Suprapubic skin (tissue), 4 donors: ENCODE measurements around the gene ERGIC3. TPM values are rescaled to one million over a fixed set of nuclear protein-coding genes. Genes with fewer than 3 reads are reported as not detected.

Experiments used
- DNase-seq, 2 donors: peaks; one replicate each; pipeline ENCODE4 v3.0.0-alpha.2; 2019; ENCODE audit warnings: low spot score in 2 of 2
- H3K27ac ChIP-seq: fragments of 200-600 bp; sonication (generic); one replicate; pipeline ENCODE4 v1.5.1; 2019
- H3K27me3 ChIP-seq: fragments of 200-600 bp; sonication (generic); one replicate; pipeline ENCODE4 v1.5.1; 2019
- H3K36me3 ChIP-seq: fragments of 200-600 bp; sonication (generic); one replicate; pipeline ENCODE4 v1.5.1; 2019
- H3K4me1 ChIP-seq: fragments of 200-600 bp; sonication (generic); one replicate; pipeline ENCODE4 v1.5.1; 2019
- H3K4me3 ChIP-seq: fragments of 200-600 bp; sonication (generic); one replicate; pipeline ENCODE4 v1.5.1; 2019; ENCODE audit warnings: mild to moderate bottlenecking
- H3K9me3 ChIP-seq: fragments of 200-600 bp; sonication (generic); one replicate; pipeline ENCODE4 v1.5.1; 2019
- EP300 ChIP-seq: sonication (generic); formaldehyde crosslinking; IDR thresholded peaks from one replicate; pipeline ENCODE4 v1.6.1; 2017; ENCODE audit warnings: antibody characterized with exemption
- POLR2A ChIP-seq, 2 donors: fragments of 450-650 bp; IDR thresholded peaks; one replicate each; pipeline ENCODE4 v1.6.1; 2017; ENCODE audit warnings: antibody characterized with exemption in 2 of 2, mild to moderate bottlenecking in 2 of 2, moderate library complexity in 2 of 2
- POLR2AphosphoS5 ChIP-seq, 3 donors: sonication (generic); formaldehyde crosslinking; IDR thresholded peaks; one replicate each; pipeline ENCODE4 v1.6.1; 2017; ENCODE audit warnings: antibody characterized with exemption in 3 of 3
- WGBS: methylation state at CpG from one replicate; pipeline ENCODE4 v1.1.5; 2018; 5-methylcytosine and 5-hydroxymethylcytosine counted together
- total RNA-seq, 4 donors: library from RNA; depleted of rRNA; stranded (reverse); fragments of >200 nt; gene quantifications; one replicate each; pipeline ENCODE4 v1.1.0, GENCODE V29; 2016
- TF ChIP-seq, protein P1 (sequence below), 2 donors: fragments of 200-600 bp in 1 of 2; fragments of 450-650 bp in 1 of 2; sonication (generic) in 1 of 2; IDR thresholded peaks; one replicate each; pipeline ENCODE4 v1.5.1; 2016 to 2019; ENCODE audit warnings: antibody characterized with exemption in 2 of 2, mild to moderate bottlenecking in 1 of 2, moderate library complexity in 1 of 2

ERGIC3 gene
- total RNA-seq, 4 donors from 2014 or later = 154 to 256 (median 225) TPM

DNA sequence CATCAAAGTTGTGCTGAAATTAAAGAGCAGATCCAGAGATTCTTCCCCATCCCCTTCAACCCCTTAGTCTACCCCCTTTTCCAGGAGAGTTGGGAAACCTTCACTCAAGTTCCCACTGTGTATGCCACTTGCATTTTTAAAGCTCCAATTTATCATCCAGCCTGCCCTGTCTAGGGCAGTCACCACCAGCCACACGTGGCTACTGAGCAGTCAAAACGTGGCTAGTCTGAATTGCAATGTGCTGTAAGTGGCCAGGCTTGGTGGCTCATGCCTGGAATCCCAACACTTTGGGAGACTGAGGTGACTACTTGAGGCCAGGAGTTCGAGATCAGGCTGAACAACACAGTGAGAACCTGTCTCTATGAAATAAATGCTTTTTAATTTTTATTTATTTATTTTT, 34.9 kb downstream of the ERGIC3 start:
- 65% methylated on average over 3 of the region's 3 CpGs for WGBS
- no peak overlapping the region for H3K4me3 ChIP-seq
- no peaks in the 10 kb centered on the region for H3K36me3 ChIP-seq
- no peak for DNase-seq
- no peaks in the 10 kb centered on the region for H3K27me3 ChIP-seq
- peaks cover 6% of the 10 kb centered on the region for H3K9me3 ChIP-seq
- H3K4me1 ChIP-seq = no peaks in the 10 kb centered on the region
- H3K27ac ChIP-seq = no peak overlapping the region
- TF ChIP-seq EP300 (no peak), POLR2AphosphoS5 (IDR thresholded peaks at IDR 0.05) (no peak), POLR2A (IDR thresholded peaks at IDR 0.05) (no peak)
- TF ChIP-seq, protein P1, sequence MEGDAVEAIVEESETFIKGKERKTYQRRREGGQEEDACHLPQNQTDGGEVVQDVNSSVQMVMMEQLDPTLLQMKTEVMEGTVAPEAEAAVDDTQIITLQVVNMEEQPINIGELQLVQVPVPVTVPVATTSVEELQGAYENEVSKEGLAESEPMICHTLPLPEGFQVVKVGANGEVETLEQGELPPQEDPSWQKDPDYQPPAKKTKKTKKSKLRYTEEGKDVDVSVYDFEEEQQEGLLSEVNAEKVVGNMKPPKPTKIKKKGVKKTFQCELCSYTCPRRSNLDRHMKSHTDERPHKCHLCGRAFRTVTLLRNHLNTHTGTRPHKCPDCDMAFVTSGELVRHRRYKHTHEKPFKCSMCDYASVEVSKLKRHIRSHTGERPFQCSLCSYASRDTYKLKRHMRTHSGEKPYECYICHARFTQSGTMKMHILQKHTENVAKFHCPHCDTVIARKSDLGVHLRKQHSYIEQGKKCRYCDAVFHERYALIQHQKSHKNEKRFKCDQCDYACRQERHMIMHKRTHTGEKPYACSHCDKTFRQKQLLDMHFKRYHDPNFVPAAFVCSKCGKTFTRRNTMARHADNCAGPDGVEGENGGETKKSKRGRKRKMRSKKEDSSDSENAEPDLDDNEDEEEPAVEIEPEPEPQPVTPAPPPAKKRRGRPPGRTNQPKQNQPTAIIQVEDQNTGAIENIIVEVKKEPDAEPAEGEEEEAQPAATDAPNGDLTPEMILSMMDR (IDR thresholded peaks at IDR 0.05) = no peak

DNA sequence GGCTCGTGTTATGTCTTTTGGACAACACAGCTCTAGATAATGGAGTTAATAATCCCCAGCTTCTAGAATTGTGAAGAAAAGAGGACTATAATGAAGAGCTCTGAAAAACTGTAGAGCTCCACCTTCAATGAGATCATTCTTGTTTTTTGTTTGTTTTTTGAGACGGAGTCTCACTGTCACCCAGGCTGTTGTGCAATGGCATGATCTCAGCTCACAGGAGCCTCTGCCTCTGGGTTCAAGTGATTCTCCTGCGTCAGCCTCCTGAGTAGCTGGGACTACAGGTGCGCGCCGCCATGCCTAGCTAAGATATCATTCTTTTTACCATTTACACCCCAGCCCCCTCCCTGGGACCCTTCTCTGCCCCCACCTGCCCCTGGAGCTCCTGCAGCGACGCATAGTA, 36.6 kb downstream of the ERGIC3 start:
- 89% methylated on average over 8 of the region's 8 CpGs for WGBS
- Histone ChIP-seq H3K27ac (no peak overlapping the region), H3K9me3 (no peaks in the 10 kb centered on the region), H3K4me3 (no peak overlapping the region), H3K4me1 (no peaks in the 10 kb centered on the region), H3K27me3 (no peaks in the 10 kb centered on the region), H3K36me3 (no peaks in the 10 kb centered on the region)
- DNase-seq = no peak
- TF ChIP-seq POLR2AphosphoS5 (IDR thresholded peaks at IDR 0.05) (no peak), POLR2A (IDR thresholded peaks at IDR 0.05) (no peak), EP300 (no peak)

DNA sequence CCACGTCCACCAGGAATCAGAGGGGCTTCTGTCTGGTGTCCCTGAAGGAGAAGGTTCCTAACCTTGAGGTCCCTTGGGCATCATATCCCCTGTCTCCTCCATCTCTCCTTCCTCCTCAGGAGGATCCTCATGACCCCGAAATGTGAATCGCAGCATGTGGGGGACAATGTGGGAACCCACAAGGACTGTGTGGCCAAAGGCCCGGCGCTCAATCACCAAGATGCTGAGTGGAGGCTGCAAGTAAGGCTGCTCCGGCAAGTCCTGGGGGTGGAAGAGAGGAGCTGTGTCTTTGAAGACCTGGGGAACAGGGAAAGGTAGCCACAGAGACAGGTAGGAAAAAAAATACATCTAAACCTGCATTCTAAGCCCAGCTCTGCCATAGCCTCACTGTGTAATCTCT, 37.3 kb downstream of the ERGIC3 start:
- no peaks in the 10 kb centered on the region for H3K27me3 ChIP-seq
- H3K9me3 ChIP-seq = no peaks in the 10 kb centered on the region
- no peak overlapping the region for H3K4me3 ChIP-seq
- no peak for DNase-seq
- no peak for TF ChIP-seq EP300
- no peak for TF ChIP-seq POLR2A (IDR thresholded peaks at IDR 0.05)
- TF ChIP-seq, protein P1 (IDR thresholded peaks at IDR 0.05) = no peak
- no peak for TF ChIP-seq POLR2AphosphoS5 (IDR thresholded peaks at IDR 0.05)
- H3K27ac ChIP-seq = no peak overlapping the region
- 91% methylated on average over 6 of the region's 6 CpGs for WGBS
- H3K4me1 ChIP-seq = peaks cover 5% of the 10 kb centered on the region
- H3K36me3 ChIP-seq = no peaks in the 10 kb centered on the region

DNA sequence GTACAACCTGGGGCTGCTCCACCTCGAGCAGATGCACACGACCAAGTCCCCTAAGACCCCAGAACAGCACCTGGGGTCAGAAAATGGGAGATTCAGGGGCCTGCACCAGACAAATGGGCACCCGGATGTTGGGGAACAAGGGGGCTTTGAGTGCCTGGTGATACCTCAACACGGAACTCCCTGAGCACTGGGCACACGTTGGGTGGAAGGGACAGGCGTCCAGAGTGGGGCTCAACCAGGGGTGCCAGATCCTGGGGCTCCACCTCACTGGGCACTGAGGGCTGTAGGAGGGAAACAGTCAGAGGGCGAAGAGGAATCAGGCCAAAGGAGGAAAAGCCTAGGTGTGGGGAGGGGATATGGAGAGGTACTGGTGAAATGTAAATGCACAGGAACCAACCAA, 40.3 kb downstream of the ERGIC3 start:
- 94% methylated on average over 7 of the region's 7 CpGs for WGBS

DNA sequence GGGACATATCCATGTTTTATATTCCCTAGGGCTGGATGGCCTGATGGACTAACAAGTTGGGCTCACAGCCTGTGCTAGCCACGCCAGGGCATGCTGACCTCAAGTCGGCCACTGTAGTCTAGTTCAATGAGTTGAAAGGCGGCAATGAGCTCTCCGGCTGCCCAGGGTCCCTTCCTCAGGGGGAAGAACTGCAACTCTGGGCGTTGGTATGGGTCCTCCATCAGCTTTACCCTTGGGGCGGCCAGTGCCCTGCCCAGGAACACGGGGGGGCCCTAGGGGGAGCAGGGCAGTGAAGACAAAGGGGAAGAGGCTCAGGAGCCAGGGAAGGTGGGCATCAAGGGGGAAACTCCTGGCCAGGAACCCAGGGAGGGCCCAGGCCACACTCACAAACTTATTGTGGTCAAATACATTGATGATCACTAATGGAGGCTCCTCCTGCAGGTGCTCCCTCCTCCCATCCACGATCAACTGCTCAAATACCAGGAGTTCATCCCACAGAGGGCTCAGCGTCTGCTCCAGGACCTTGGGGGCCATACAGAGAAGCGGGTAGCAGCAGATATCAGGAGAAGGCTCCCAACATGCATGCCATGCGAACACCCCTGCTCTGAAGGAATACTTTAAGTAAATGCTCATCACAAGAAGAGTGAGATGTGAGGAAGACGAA, 41.0 kb downstream of the ERGIC3 start:
- Histone ChIP-seq H3K27ac (no peak overlapping the region), H3K36me3 (no peaks in the 10 kb centered on the region), H3K9me3 (no peaks in the 10 kb centered on the region), H3K27me3 (no peaks in the 10 kb centered on the region), H3K4me1 (peaks cover 6% of the 10 kb centered on the region), H3K4me3 (no peak overlapping the region)
- WGBS = 86% methylated on average over 12 of the region's 12 CpGs
- DNase-seq = no peak
- TF ChIP-seq, protein P1 (IDR thresholded peaks at IDR 0.05) = no peak
- TF ChIP-seq POLR2A (IDR thresholded peaks at IDR 0.05) (no peak), EP300 (no peak), POLR2AphosphoS5 (IDR thresholded peaks at IDR 0.05) (no peak)

More for the DNA sequence above, 40.3 kb downstream of the ERGIC3 start:
- Histone ChIP-seq H3K36me3 (no peaks in the 10 kb centered on the region), H3K27ac (no peak overlapping the region), H3K4me1 (peaks cover 6% of the 10 kb centered on the region), H3K4me3 (no peak overlapping the region), H3K9me3 (no peaks in the 10 kb centered on the region), H3K27me3 (no peaks in the 10 kb centered on the region)
- DNase-seq = no peak
- TF ChIP-seq POLR2AphosphoS5 (IDR thresholded peaks at IDR 0.05) (no peak), POLR2A (IDR thresholded peaks at IDR 0.05) (no peak), EP300 (no peak)
- TF ChIP-seq, protein P1 (IDR thresholded peaks at IDR 0.05) = no peak
